LNCAP (cell line): ENCODE data around the gene IRF6.

Experiments
- CTCF ChIP-seq: fragments of 450-650 bp; IDR thresholded peaks from 2 replicates; pipeline ENCODE4 v1.5.1; 2017; ENCODE audit warnings: mild to moderate bottlenecking

The IRF6 gene

GRCh38 chr1:209831615-209832014, 25.7 kb upstream of the IRF6 start:
- no peak for TF ChIP-seq CTCF

GRCh38 chr1:209830722-209831121, 24.8 kb upstream of the IRF6 start:
- no peak for TF ChIP-seq CTCF

DNA sequence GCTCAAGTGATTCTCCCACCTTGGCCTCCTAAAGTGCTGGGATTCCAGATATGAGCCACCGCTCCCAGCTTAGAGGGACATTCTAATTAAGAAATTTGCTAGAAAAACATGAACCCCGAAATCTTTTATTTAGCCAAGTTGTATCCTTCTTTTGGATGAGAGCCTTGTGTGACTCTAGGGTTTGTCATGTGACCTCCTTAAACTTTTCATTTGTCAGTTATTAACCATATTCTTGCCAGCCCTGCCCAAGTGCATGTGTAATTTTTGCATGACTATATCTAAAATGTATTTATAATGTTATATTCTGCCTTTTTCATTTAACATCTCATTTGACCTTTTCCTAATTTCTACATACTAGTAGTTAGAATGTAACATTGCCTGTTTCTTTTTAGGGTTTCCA, 23.8 kb upstream of the IRF6 start:
- TF ChIP-seq CTCF = no peak

GRCh38 chr1:209827384-209828262, 21.7 kb upstream of the IRF6 start, which contains the start of gene UTP25:
Gene UTP25 (plus strand): TSS chr1:209827972. CDS start chr1:209828064, 92 bp downstream.
- TF ChIP-seq CTCF = peak; percentile 73

DNA sequence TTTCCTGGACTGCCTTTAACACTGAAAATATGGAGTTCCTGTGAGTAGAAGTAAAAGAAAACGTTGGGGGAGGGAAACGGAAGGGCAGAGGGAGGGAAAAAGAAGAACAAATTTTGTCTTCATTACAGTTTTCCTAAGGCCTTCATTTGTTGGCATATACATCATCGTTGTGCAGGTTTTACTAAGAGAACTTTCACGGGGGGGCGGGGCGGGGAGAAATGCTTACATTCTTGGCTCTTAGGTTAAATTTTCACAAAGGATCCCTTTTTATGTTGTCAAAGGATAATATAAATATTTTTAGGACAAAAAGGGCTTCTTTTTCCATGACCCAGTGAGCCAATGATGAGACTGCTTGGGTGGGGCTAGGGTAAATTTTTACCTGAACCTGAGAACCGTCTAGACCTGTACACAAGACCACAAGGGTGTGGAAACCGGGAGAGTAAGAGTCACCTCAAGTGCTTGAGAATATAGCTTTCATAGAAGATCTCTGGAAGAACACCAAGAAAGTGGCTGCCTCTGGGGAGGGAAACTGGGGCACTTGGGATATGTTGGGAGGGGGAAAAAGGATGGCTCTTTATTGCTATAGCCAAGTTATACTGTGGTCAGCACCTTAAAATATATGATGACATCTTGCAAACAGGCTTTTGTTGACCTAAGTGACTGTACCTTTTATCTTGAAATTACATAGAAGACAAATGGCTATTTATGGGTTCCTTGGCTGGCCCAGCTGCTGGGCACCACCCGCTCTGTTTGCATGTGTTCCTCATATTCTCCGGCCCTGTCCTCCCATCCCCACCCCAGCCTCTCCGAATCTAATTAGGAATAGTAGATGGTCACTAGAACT, 19.9 kb upstream of the IRF6 start:
- no peak for TF ChIP-seq CTCF

DNA sequence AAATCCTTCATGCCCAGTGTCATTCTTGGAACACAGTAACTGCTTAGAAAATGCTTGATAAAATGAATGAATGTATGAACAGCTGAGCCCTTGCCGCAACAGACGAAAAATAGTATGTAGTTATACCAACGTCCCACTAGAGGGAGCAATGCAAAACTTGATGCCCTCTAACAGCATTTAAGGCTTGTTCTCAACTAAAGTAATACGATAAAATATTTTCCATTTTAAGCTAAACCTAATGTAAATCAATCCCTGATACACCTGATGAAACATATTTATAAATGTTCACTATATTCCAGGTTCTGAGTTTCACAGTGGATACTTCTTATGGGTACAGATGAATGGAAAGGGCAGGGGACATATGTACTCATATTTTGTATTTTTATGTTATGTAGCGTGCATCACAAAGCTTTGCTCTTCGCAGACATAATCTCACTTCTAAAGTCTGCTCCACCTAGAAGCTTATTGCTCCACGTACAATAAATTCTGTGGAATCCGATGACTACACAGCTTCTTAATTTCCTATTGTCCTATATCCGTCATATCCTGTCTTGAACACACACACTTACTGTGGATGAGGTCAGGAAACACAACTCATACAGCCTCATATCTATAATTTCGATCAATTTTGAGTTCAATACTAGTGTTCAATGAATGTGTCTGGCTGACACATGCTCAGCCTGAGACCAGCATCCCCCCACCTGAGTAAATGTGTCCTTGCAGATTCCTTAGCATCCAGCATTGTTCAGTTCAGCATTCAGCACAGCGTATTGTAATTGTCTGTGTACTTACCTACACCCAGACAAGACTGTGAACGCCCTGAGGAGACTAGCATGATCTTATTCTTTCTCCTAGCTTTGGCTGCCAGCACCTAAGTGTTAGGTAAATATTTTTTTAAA, 17.4 kb upstream of the IRF6 start:
- peak; percentile 95 for TF ChIP-seq CTCF

GRCh38 chr1:209822706-209823105, 16.8 kb upstream of the IRF6 start:
- no peak for TF ChIP-seq CTCF
